HFF-Myc (cell line): ENCODE results near the gene PITPNM1.

Experiments used
- DNase-seq: peaks from one replicate; pipeline ENCODE4 v3.0.0-alpha.2; 2011; ENCODE audit warnings: low read depth; ENCODE audit errors: extremely low read depth
- H3K4me3 ChIP-seq: replicated peaks from 2 replicates; pipeline ENCODE4 v1.5.1; 2011; ENCODE audit warnings: low read depth, mild to moderate bottlenecking, control low read depth, low read length
- TF ChIP-seq, protein P1 (sequence below): IDR thresholded peaks from 2 replicates; pipeline ENCODE4 v1.5.1; 2012; ENCODE audit warnings: mild to moderate bottlenecking, low read depth, low read length, control low read depth; ENCODE audit errors: missing control alignments

The PITPNM1 gene

DNA sequence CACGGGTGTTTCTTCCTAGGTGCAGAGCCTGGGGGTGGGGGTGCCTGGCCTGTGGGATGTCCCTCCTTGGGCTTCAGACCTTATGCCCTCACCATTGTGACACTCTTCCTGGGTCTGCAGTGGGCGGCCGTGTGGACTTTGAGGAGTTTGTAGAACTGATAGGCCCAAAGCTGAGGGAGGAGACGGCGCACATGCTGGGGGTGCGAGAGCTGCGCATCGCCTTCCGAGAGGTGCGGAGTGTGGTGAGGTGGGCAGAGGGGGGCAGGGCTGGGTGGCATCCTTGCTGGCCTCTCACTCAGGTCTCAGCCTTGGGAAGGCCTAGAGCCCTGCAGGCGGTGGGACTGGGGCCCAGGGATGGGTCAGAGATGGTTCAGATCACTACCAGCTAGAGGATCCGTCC is 47.7 kb downstream of the PITPNM1 start:
- no peak overlapping the region for H3K4me3 ChIP-seq
- no peak for DNase-seq
- TF ChIP-seq, protein P1, sequence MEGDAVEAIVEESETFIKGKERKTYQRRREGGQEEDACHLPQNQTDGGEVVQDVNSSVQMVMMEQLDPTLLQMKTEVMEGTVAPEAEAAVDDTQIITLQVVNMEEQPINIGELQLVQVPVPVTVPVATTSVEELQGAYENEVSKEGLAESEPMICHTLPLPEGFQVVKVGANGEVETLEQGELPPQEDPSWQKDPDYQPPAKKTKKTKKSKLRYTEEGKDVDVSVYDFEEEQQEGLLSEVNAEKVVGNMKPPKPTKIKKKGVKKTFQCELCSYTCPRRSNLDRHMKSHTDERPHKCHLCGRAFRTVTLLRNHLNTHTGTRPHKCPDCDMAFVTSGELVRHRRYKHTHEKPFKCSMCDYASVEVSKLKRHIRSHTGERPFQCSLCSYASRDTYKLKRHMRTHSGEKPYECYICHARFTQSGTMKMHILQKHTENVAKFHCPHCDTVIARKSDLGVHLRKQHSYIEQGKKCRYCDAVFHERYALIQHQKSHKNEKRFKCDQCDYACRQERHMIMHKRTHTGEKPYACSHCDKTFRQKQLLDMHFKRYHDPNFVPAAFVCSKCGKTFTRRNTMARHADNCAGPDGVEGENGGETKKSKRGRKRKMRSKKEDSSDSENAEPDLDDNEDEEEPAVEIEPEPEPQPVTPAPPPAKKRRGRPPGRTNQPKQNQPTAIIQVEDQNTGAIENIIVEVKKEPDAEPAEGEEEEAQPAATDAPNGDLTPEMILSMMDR, result no peak

- TF ChIP-seq, protein P1, result no peak
- no peak overlapping the region for H3K4me3 ChIP-seq
- DNase-seq, result no peak
These were observed 49.0 kb downstream of the PITPNM1 start for GRCh38 chr11:67456068-67456705.

DNA sequence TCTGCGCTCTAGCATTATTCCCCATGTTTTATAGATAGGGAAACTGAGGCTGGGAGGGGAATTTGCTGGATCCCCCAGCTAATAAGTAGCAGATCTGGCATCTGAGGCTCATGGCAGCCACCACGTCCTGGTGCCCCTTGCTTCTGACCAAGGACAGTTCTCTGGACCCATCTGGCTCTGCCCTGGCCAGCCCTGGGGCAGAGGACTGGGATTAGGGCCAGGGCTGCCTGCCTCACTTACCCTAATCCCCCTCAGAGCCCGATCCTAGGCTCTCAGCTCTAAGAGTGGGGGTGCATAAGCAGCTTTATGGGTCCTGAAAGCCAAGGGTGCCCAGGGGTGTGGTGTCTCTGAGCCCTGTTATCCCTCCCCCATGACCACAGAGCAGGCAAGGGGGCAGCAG is 50.1 kb downstream of the PITPNM1 start, which contains the start of gene CABP4:
Gene CABP4 (plus strand): TSS at position 301 of the 400 bp plus-strand sequence. CDS start 70 bp downstream, at position 371.
- H3K4me3 ChIP-seq, result no peak within 1 kb of the TSS
- TF ChIP-seq, protein P1, result no peak
- DNase-seq, result no peak

DNA sequence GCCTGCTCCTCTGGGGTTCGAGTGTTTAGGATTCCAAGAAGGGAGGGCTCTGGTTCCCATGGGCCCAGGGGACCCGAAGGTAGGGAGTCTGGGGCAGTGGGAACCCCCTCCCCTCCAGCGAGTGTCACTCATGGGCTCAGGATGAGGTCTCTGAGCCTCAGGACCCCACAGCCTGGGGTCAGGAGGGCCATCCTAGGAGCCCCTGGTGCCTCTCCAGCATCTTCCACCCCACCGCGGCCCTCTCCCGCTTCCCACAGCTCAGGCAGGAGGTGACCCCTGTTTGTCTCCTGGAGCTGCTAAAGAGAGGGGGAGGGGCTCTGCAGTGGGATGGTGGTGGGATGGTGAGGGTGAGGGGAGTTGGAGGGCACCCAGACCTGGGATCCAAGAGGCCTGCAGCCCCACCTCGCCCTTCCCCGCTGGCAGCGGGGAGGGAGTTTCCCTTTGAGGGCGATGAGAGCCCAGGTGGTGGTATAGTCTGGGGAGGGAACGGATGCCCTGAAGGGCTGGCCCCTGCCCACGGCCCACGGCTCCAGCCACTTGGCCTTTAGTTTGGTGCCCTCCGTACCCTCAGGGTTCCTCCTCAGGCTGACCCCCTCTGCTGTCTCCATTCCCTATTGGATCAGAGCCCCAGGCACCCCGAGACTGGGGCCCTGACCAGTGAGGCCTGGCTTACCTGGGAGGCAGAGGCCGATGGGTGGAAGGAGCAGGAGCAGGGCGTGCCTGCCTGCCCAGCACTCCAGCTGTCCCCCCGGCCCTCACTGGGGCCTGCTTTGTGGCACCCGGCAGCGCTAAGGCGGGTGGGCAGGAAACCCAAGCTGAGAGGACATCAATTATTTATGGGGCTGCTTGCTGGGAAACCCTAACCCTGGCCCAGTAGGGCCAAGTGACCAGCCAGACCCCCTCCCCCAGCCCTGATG is 51.1 kb downstream of the PITPNM1 start:
- no peak for DNase-seq
- H3K4me3 ChIP-seq, result no peak overlapping the region
- TF ChIP-seq, protein P1, result no peak

DNA sequence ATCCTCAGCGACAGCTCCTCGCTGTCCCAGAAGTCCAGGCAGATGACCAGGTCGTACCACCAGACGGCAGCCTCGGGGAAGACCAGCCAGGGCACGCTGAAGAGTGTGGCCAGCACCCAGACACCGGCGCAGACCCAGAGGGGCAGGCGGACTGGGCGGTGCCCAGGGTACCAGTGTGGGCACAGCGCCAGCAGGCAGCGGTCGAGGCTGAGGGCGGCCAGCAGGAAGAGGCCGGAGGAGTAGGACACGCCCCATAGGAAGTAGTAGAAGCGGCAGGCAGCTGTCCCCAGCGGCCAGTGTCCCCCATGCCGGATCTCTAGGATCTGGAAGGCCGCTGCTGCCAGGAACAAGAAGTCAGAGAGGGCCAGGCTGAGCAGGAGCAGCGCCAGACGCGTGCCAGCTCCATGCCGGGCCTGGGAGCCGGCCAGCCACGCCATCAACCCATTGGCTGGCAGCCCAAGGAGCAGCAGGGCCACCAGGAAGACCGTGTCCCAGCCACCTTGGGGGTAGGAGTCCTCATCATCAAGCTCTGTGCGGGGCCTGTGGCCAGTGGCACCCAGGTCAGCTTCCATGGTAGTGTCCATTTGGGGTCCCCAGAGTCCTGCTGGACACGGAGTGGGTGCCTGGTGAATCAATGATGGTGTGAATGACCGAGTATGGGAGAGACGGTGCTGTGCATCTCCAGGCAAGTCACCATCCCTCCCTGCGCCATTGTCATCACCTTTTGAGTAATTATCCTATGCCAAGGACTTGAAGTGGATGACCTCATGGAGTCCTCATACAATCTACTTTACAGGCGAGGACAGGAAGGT is 52.8 kb downstream of the PITPNM1 start, which contains the start of gene GPR152:
Gene GPR152 (minus strand): TSS at position 589 of the 812 bp plus-strand sequence. CDS start 5 bp downstream, at position 584.
- no peak within 1 kb of the TSS for H3K4me3 ChIP-seq
- TF ChIP-seq, protein P1, result no peak
- DNase-seq, result no peak

DNA sequence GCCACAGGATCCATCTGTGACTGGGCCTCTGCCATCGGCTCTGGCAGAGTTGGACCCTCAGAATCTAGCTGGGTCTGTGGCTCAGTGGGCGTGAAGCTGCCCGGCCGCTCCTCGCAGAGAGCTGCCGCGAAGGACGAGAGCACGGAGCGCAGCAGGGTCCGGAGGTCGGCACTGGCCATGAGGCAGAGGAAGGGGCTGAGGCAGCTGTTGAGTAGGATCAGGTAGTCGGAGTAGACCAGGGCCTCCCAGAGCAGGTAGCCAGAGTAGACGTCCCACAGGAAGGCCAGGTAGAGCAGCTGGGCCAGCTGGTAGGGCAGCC is 53.5 kb downstream of the PITPNM1 start:
- H3K4me3 ChIP-seq, result no peak overlapping the region
- no peak for DNase-seq
- TF ChIP-seq, protein P1, result no peak
